Stimulated activated CD4-positive, alpha-beta T cell treated with anti-CD3 and anti-CD28 coated beads, Interleukin-12 subunit alpha, Interleukin-12 subunit beta, amount 100 ng/mL, for 24 hours (primary cell): ENCODE data around the gene OPCML.

ENCODE experiments used
- DNase-seq, 2 experiments: peaks; one replicate each; pipeline ENCODE4 v3.0.0-alpha.2; 2020; ENCODE audit warnings: low read depth in 2 of 2

The OPCML gene

DNA sequence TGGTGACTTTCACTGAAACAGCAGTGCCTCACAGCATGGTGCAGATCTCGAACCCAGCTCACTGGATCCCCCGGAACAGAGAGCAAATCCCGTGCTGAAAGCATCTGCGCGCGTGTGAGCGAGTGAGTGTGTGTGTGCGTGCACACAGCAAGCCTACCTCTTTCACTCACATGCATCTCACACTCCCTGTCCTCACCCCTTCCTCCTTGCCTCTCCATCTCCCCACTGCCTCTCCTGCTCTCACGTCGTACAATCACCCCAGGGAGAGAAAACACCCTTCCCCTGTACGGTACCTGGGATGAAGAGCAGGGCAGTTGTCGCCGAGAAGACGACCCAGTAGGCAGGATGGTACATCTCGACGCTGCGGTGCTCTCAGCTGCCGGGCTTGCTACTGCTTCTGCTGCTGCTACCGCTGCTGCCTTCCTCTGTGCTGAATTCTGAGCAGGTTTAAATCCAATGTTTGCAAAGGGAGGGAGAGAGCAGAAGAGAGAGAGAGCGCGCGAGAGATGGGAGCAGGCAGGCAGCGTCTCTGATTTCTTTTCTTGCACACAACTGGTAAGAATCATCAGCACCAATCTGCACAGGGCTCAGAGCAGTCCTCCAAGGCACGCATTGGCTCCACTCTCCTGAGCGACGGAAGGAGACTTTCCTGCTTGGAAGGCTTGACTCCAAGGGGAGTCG, at the start of gene OPCML:
TSS of gene OPCML (minus strand) at position 531 of the 681 bp plus-strand sequence.
- no peak for DNase-seq

DNA sequence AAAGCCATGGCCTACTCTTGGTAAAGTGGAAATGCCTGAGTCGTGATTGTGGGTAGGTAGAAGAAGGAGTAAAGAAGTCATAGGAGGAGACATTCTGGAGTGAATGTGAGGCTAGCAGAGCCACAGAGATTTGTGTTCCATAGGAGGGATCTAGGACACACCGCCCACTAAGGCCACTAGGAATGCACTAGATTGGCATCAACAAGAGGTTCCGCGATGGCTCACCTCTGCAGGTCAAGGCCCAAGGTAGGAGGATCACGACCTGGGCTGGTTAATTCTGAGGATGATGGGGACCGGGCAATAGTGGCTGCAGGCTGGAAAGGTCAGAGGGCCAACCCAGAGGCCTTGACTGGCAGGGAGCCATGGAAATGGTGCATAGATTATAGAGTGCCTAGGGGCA, 48.8 kb upstream of the OPCML start:
- no peak for DNase-seq

DNA sequence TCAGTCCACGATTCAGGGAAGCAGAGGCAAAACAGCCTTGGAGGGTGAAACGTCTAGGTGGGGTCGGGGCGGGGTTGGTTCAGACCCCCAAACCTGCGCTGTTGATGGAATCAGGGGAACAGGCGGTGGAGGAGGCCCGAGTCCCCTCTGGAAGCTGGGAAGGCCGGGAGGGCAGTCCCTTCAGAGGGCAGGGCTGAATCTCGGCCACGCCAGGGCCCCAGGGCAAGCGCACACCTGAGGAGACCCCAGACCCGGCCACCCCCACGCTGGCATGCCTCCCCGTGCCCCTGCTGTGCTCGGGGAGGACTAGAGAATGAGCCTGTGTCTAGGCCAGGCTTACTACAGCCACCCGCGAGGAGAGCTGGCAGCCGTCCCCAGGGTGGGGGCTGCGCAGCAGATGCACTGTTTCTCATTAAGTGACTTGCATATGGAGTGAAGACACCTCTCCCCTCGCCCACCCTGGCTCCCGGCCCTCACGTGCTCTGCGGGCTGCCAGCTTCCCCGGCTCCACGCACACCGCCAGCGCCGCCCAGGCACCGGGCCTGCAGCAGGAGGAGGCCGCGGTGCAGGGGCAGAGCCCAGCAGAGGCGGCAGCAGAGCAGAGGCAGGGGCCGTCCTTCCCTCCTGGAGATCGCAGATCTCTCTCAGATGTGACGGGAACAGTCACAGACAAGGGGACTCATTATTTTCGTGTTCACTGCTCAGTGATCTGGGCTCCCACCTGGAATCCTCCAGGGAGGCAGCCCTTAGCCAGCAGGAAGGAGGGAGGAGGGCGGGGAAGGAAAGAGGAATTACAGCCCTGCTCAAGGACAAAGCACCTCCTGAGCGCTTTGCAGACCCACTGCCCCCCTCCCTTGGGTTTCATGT, 47.1 kb upstream of the OPCML start:
- DNase-seq, result no peak

DNA sequence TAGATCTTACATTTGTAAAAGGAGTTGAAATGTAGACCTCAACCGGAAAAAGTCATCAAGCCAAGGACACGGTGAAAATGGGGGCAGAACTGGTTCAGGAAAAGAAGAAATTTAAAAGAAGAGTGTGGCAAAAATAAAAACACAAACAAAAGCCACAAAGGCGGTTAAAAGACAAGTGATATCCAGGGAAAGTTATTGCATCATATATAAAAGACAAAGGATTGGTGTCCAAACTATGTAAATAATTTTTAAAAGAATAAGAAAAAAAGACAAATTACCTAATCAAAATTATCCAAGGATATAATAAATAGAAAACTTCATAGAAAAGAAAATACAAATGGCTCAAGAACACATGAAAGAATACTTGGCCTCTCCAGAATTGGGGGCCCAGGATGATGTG, 45.1 kb upstream of the OPCML start:
- no peak for DNase-seq

DNA sequence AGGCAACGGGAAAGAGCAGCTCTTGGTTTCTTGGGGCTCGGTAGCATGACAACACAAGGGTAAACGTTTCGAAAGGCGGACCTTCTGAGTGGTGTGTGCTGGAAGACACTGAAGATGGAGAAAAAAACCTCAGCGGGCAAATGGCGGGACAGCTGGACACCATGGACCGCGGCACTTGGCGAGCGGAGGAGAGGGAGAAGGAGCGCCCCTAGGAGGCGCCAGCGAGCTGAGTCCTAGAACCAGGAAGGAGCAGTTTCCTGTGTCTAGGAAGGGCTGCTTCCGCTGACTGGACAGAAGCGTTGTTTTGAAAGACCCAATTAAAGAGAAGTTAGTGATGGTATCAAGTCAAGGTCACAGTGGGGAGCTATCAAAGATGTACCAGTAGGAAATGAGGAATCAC, 44.0 kb upstream of the OPCML start:
- no peak for DNase-seq

DNA sequence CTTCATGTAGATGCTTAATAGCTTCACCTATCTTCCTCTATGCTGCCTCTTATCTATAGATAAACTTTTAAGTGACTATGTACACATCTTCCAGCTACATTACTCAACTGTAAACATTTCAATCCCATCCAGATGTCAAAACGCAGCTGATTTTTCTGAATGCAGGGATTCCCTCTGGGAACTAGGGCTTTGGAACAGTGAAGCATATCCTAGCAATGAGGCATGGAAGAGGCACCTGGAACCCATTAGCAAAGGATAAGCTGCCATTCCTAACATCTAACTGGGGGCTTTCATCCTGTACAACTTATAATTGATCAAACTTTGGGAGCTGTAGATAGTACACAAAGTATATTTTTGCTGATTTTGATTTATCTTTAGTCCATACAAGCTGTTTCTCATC, 40.8 kb upstream of the OPCML start:
- DNase-seq, result no peak

DNA sequence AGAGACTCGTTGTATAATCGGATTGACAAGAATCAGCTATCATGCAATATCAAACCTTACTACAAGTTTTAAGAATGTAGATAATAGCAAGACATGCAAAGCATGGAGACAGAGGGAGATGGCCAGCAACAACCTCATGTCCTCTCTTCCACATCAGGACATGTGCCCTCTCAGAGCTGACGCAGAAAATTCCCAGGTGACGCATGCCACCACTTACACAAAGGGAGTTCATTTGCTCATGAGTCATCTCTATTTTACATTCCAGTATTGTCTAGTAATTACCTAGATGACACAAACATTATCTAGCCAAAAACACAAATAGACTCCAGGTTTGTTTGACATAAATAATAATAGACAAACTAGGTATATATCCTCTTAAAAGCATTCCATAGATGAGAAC, 38.1 kb upstream of the OPCML start:
- DNase-seq, result no peak

DNA sequence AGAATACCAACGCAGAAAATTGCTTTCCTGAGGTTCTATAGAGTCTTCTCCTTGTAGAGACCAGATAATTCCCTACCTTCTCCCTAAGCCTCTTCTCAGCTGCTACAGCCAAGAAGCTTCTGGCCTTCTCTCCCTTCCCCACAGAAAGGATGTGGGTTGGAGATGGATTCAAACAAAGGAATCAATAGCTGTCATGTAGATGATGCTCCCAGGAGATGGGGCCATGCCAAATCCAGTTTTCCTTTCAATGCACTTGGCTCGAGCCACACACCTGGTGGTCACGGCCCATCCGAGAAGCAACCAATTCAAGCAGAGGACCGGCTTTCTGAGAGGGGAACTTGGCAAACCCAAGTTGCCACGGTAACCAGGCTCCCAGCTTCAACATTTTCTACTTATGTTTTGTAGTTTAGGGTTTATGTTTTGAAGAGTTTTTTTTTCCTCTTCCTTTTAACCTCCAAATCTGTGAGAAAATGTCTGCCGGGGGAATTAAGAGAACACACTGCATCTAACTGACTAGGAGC, 31.3 kb upstream of the OPCML start:
- DNase-seq, result no peak

DNA sequence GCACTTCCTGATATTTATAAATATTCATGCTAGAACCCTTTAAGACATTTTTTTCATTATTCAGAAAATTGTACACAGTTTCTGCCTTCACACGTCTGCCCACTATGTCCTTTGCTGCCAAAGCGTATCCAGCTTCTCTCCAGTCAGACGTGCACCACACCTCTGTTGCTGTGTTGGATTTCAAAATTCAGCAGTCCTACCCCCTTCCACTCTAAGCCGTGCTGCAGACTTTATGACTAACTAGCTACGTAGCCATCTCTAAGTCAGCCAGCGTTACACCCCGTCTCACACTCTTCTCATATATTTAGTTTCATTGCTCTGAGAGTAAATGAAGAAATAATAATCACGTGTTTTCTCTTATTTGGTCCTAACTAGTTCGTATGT, 28.2 kb upstream of the OPCML start:
- DNase-seq, result no peak

DNA sequence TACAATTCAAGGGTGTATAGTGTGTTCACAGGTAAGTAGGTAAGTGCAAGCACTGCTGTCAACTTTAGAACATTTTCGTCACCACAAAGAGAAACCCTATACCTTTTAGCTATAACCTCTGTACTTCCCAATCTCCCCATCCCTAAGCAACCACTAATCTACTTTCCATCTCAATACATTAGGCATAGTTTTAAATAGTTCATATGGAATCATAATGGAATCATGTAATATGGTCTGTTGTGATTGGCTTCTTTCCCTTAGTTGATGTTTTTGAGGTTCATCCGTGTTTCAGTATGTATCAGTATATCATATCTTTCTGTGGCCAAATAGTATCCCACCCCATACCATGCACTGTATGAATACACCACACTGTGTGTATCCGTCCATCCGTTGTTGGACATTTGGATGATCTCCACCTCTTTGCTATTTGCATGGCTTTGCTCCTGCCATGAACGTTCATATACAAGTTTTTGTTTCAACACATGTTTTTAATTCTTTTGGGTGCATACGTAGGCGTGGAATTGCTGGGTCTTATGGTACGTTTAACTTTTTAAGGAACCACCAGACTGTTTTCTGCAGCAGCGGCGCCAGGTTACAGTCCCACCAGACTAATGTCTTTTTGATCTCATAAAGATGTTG, 27.7 kb upstream of the OPCML start:
- no peak for DNase-seq

DNA sequence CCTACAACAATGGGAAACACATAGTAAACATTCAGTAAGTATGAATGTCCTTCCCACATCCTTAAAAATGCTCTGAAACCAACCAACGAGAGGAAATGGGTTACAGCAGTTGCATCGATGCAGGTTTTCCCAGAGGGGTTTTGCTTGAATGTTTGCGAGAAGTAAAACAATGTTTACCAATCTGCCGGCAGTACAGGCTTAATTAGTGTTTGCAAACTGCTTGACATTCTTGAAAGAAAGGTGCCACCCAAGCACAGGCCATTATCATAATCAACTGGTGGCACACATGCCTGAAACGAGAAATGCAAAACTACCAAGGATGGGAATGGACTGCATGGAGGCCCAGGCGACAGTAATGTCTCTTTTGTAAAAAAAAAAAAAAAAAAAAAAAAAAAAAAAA, 27.1 kb upstream of the OPCML start:
- DNase-seq, result no peak

DNA sequence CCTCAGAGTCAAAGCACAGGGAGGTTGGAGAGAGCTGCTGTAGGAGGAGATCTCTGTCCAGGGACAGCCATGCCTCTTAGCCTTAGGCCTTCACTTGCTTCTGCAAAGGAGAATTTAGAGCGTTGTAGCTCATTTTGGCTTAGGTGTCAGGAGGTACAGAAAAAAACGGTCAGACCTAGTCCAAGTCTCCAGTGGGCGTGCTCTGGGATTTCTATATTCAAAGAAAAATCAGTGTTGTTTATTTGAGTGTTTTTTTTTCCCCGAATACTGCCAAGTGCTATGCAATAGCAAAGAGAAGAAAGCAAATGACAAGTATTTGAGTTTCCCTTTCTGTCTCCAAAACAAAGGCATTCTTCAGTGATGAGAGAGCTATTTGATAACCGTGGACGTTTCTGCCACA, 22.7 kb upstream of the OPCML start:
- no peak for DNase-seq

DNA sequence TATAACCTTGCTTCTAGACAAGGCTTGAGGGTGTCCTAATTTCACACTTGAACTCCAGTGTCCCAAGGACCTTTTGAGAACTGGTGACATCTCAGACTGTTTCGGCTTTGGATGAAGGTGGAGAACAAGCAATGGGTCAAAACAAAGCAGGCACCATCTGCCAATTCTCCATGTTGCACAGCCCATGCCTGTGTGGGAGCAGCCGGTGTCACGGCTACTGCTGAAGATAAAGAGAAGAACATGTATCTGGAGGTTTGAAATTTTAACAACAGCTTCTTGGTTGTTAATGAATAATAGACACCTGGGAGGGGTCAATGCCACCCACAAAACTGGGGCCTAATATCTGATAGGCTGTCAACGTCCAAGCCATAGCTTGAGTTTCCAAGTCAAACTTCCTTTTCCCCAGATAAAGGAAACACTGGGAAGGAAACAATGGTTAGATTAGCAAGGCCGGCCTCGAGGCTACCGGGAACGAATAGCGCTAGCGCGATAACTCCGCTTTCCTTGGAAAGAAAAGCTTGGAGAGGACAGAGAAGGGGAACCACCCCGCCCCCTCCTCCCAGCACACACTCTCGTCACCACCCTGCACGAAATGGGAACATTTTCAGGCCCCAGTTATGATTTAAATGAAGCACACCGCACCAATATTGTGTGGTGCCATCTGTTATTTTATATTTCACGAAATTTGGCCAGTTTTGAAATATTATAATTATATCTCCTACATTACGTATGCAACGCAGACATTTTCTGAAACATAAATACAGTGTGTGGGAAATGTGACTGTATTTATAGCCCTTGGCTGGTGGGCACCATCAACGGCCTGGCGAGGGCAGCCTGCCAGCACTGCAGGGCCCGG, 21.8 kb upstream of the OPCML start:
- DNase-seq, result no peak

DNA sequence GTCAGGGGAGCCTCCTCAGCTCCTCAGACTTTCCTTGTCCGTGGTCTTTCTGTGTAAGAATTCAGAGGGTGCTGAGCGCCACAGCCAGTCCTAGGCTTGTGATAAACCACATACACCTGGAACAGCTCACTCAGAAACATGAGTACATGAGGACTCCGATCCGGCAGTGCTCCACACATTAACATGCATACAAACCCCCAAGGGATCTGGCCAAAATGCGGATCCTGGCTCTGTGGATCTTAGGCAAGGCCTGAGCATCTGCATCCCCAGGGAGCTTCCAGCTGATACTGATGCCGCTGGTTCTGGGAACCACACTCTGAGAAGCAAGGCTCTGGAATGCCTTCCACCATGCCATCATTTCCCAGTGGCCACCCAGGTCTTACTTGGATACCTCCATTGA, 20.6 kb upstream of the OPCML start:
- no peak for DNase-seq

DNA sequence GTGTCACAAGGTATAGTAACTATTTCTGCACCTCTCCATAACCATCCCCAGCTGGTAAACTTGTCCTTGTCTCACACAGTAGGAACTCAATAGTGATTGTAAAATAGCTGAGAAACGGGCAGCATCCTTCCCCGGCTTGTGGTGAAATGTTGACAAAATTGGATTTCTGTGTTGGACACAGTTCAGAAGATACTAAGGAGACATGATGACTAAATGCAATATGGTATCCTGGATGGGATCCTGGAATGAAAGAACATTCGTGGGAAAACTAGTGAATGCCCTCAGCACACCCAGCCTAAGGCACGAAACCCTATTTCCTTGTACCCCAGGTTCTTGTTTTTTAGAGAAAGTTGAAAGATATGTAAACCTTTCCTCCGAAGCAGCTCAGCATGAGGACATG, 18.8 kb upstream of the OPCML start:
- no peak for DNase-seq

DNA sequence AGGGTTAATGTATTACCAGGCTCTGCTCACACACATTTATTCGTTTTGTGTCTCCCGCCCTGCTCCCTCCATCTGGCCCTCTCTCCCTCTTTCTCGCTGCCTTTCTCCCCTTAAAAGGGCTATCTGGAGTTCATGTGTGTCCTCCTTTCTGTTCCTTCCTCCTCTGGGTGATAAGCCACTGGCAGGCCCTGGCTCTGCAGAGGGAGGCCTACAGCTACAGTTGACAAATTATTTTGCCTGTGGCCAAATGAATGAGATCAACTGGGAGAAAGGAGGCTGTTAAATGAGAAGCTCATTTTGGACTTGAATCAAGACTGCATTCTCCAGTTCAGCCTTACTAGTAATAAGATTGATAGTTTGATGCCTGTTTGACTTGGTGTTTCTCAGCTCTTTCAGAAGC, 17.5 kb upstream of the OPCML start:
- no peak for DNase-seq

DNA sequence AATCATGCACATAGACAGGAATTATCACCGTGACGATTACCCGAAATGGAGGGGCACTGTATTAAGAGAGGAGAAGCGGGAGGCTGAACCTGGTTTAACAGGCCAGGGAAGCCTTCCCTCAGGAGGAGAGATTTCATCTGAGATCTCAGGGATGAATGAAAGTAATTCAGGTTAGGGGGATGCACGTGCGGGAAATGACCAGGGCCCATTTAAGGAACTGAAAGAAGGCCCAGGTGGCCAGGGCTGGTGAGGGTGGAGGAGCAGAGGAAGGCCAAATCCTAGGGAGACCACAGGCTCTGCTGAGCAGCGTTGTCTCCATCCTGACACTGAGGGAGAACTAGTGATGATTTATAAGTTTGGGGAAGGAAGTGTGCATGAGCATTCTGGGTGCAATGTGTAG, 16.3 kb upstream of the OPCML start:
- no peak for DNase-seq

DNA sequence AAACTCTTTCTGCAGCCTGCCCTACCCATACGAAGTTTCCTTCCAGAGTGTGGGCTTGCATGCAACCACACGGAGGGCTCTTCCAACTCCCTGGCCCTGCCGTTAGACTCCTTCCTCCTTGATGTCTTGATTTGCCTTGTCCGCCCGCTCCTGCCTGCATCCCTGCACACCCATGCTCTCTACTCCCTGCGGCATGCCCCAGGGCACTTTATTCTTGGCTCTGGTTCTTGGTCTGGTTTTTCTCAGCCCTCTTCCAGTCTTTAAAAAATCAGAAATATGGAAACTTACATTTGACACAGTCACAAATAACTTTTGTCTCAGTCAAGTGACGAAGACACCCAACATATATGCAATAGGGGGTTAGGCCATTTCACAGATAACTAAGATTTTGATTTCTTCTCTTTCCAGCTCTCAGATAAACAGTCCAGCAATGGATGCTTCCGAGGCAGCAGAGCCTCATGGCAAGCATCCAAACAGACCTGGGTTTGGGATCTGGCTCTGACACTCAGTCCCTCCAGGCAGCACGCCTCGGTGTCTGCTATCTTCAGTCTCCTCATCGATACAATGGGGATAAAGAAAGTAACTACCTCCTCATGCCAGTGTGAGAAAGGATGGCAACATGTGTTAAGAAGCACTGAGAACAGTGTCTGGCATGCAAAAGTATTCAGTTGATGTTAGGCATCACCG, 15.7 kb upstream of the OPCML start:
- DNase-seq, result no peak

DNA sequence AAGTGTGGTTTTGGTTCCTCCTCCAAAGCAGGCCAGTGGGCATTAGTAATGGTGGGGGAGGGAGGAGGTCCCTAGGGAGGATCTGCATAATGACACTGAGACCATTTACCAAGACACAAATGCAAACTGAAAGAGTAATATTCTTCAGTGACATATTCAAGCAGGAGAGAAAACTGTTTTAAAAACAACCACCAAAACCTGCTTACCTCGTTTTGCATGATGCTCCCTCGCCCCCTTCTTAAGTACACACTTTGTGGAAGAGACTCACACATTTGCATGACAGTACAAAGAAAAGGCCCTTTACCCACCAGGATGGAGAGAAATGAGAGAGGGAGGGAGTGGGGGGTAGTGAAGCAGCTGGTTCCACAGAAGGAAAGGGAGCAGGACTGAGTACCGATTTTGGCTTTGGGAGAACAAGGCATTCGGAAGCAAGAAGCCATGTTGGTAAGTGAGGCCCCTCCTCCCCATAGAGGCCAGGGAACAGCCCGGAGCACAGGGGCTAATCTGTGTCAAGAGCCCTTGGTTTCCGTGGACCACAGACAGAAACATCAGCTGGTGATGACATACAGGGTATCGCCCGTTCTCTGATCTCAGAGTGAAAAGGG, 13.0 kb upstream of the OPCML start:
- DNase-seq, result no peak

DNA sequence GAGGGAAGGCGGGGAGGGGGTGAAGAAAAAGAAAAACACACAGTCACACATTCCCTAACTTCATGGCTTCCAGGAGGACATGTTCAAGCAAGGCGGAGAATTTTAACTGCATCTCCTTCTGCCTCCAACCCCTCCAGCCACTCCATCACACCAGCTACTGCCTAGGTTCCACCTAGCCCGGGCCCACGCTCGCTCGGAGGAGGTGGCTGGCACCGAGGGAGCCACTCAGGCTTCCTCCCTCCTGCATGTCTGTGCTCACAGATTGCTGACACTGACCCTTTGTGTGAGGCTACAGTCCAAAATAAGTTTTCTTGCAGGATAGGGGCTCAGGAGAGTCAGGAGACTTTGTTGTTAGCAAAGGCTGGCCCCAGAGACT, 9.4 kb upstream of the OPCML start:
- DNase-seq, result no peak
